Measurements from ENCODE around the gene FCMR.

- TF ChIP-seq POLR2A (IDR thresholded peaks at IDR 0.05; ENCODE audit: low read depth, low read length), result no peak
- no peak for TF ChIP-seq RELA (IDR thresholded peaks at IDR 0.05; ENCODE audit: borderline replicate concordance, partially characterized antibody)
- no peak for TF ChIP-seq CTCF (IDR thresholded peaks at IDR 0.05 in 2 of 3, conservative IDR thresholded peaks at IDR 0.05 in 1 of 3; ENCODE audit: control insufficient read depth in 2 of 3, extremely low read depth in 1 of 3, insufficient read depth in 1 of 3, low read depth in 3 of 3, low read length in 3 of 3)
- TF ChIP-seq CBFB (IDR thresholded peaks at IDR 0.05; ENCODE audit: low read depth), result no peak
- TF ChIP-seq SMC3 (IDR thresholded peaks at IDR 0.05; ENCODE audit: borderline replicate concordance, low read length), result no peak
- TF ChIP-seq CEBPB (IDR thresholded peaks at IDR 0.05; ENCODE audit: borderline replicate concordance in 1 of 2, low read depth in 2 of 2, low read length in 2 of 2), result no peak
- TF ChIP-seq RBBP5 (conservative IDR thresholded peaks at IDR 0.05), result no peak
- TF ChIP-seq NBN (IDR thresholded peaks at IDR 0.05), result no peak
- no peak for TF ChIP-seq FOXM1 (IDR thresholded peaks at IDR 0.05; ENCODE audit: low read depth, low read length)
- TF ChIP-seq PBX3 (IDR thresholded peaks at IDR 0.05; ENCODE audit: insufficient replicate concordance, low read depth, low read length), result no peak
- TF ChIP-seq MXI1 (IDR thresholded peaks at IDR 0.05; ENCODE audit: low read depth, low read length), result no peak
- no peak for TF ChIP-seq FOS (IDR thresholded peaks at IDR 0.05; ENCODE audit: borderline replicate concordance, extremely low read depth, insufficient read length)
- no peak for TF ChIP-seq BMI1 (IDR thresholded peaks at IDR 0.05; ENCODE audit: borderline replicate concordance)
Observed at GRCh38 chr1:206915030-206915735, 6.6 kb downstream of the FCMR start.

Data from GM12878 (cell line).